SK-N-SH (cell line): ENCODE data around the gene HERC3. TPM values are rescaled to one million over a fixed set of nuclear protein-coding genes. Genes with fewer than 3 reads are reported as not detected.
A peak's percentile ranks its signal among the peaks of the same experiment; 100 is the strongest.

Experiments
- CTCF ChIA-PET: fragments of 300-600, 350-600 bp; formaldehyde crosslinking; extraction: SDS; loops from one replicate; lab custom pipeline; 2021; lab: Yijun Ruan, JAX
- POLR2A ChIA-PET: fragments of 350-600 bp; sonication (Branson Sonifier 250); formaldehyde crosslinking; extraction: SDS; loops from one replicate; lab custom pipeline; 2020; ENCODE audit warnings: antibody characterized with exemption, inconsistent platforms; lab: Yijun Ruan, JAX
- DNase-seq: peaks from one replicate; pipeline ENCODE4 v3.0.0; 2012
- H2AFZ ChIP-seq: fragments of 200-600 bp; sonication (generic); 2 replicates; pipeline ENCODE4 v1.8.1; 2016; ENCODE audit warnings: antibody characterized with exemption, mild to moderate bottlenecking, low read depth
- H3F3A ChIP-seq: fragments of 200-600 bp; sonication (generic); replicated peaks from 2 replicates; pipeline ENCODE3; 2016; ENCODE audit warnings: antibody characterized with exemption, mild to moderate bottlenecking; ENCODE audit not compliant: insufficient read depth
- H3K27ac ChIP-seq, 2 experiments: fragments of 200-500 bp in 1 of 2; fragments of 200-600 bp in 1 of 2; sonication (Bioruptor generic) in 1 of 2; sonication (generic), shearing (Covaris generic) in 1 of 2; 2 replicates each; pipeline versions ENCODE4 v1.5.1 to v1.6.1; 2014 to 2016; ENCODE audit warnings: low read depth in 2 of 2, inconsistent platforms in 1 of 2, low read length in 1 of 2, mild to moderate bottlenecking in 1 of 2, mixed read lengths in 1 of 2
- H3K27me3 ChIP-seq: fragments of 200-600 bp; sonication (generic), shearing (Covaris generic); 2 replicates; pipeline ENCODE4 v1.6.1; 2016; ENCODE audit warnings: mixed run types; ENCODE audit not compliant: insufficient read depth
- H3K36me3 ChIP-seq, 2 experiments: fragments of 200-500 bp in 1 of 2; fragments of 200-600 bp in 1 of 2; sonication (Bioruptor generic) in 1 of 2; sonication (generic) in 1 of 2; replicated peaks in 1 of 2; 2 replicates each; pipeline versions ENCODE3 to v1.5.1; 2014 to 2016; ENCODE audit warnings: low read length in 1 of 2, mild to moderate bottlenecking in 1 of 2; ENCODE audit not compliant: insufficient read depth in 2 of 2, control insufficient read depth in 1 of 2
- H3K4me1 ChIP-seq, 2 experiments: fragments of 200-500 bp in 1 of 2; fragments of 200-600 bp in 1 of 2; sonication (Bioruptor generic) in 1 of 2; sonication (generic), shearing (Covaris generic) in 1 of 2; 2 replicates each; pipeline versions ENCODE4 v1.5.1 to v1.6.1; 2014 to 2016; ENCODE audit warnings: low read depth in 1 of 2, low read length in 1 of 2, mixed run types in 1 of 2; ENCODE audit not compliant: insufficient read depth in 2 of 2, control insufficient read depth in 1 of 2
- H3K4me2 ChIP-seq: fragments of 200-600 bp; sonication (generic), shearing (Covaris generic); 2 replicates; pipeline ENCODE4 v1.6.1; 2017; ENCODE audit warnings: mixed run types
- H3K4me3 ChIP-seq, 2 experiments: fragments of 200-500 bp in 1 of 2; fragments of 200-600 bp in 1 of 2; sonication (Bioruptor generic) in 1 of 2; sonication (generic), shearing (Covaris generic) in 1 of 2; 2 replicates each; pipeline versions ENCODE4 v1.5.1 to v1.8.1; 2014 to 2016; ENCODE audit warnings: low read depth in 2 of 2, inconsistent platforms in 1 of 2, low read length in 1 of 2, mild to moderate bottlenecking in 1 of 2, mixed read lengths in 1 of 2, moderate library complexity in 1 of 2
- H3K79me2 ChIP-seq: fragments of 200-600 bp; sonication (generic); 2 replicates; pipeline ENCODE4 v1.8.1; 2017; ENCODE audit warnings: mild to moderate bottlenecking; ENCODE audit not compliant: insufficient read depth
- H3K9ac ChIP-seq: fragments of 200-600 bp; sonication (generic); 2 replicates; pipeline ENCODE4 v1.6.1; 2017; ENCODE audit warnings: mixed run types
- H3K9me2 ChIP-seq: fragments of 200-600 bp; sonication (generic); 2 replicates; pipeline ENCODE4 v1.6.1; 2017; ENCODE audit warnings: mixed run types
- H3K9me3 ChIP-seq: fragments of 200-600 bp; sonication (generic); 2 replicates; pipeline ENCODE4 v1.6.1; 2017; ENCODE audit warnings: mixed run types, mild to moderate bottlenecking, moderate library complexity
- H4K20me1 ChIP-seq: fragments of 200-600 bp; sonication (generic); 2 replicates; pipeline ENCODE4 v1.6.1; 2017; ENCODE audit warnings: mild to moderate bottlenecking, mixed run types; ENCODE audit not compliant: insufficient read depth
- NFIC ChIP-seq: IDR thresholded peaks from 2 replicates; pipeline ENCODE4 v1.4.0; 2012; ENCODE audit warnings: borderline replicate concordance
- POLR2AphosphoS5 ChIP-seq: IDR thresholded peaks from 2 replicates; pipeline ENCODE4 v1.6.1; 2012; ENCODE audit warnings: low read depth, low read length
- RFX5 ChIP-seq: IDR thresholded peaks from 2 replicates; pipeline ENCODE4 v1.6.1; 2012; ENCODE audit warnings: mild to moderate bottlenecking, improper control_type of control experiment, low read length
- TAF1 ChIP-seq: IDR thresholded peaks from 2 replicates; pipeline ENCODE4 v1.6.1; 2012; ENCODE audit warnings: low read depth, mild to moderate bottlenecking, low read length, moderate library complexity, borderline replicate concordance
- TCF12 ChIP-seq: IDR thresholded peaks from 2 replicates; pipeline ENCODE4 v1.4.0; 2012
- TEAD4 ChIP-seq: IDR thresholded peaks from 2 replicates; pipeline ENCODE4 v1.4.0; 2012; ENCODE audit warnings: mild to moderate bottlenecking, borderline replicate concordance; ENCODE audit not compliant: insufficient read depth
- YY1 ChIP-seq: IDR thresholded peaks from 2 replicates; pipeline ENCODE4 v1.4.0; 2012; ENCODE audit warnings: low read depth, mild to moderate bottlenecking
- WGBS: methylation state at CpG from one replicate; pipeline ENCODE4 v1.1.6; 2017; ENCODE audit warnings: low lambda C conversion rate; 5-methylcytosine and 5-hydroxymethylcytosine counted together
- polyA plus RNA-seq, 3 experiments: library from polyadenylated mRNA; depleted of rRNA; stranded (reverse); fragments of >200 nt; gene quantifications; 2 replicates each; pipeline ENCODE4 v1.2.3, GENCODE V29; 2012
- TF ChIP-seq, protein P1 (sequence below): IDR thresholded peaks from 2 replicates; pipeline ENCODE4 v1.4.0; 2012; ENCODE audit warnings: low read depth, borderline replicate concordance
- TF ChIP-seq, protein P2 (sequence below): IDR thresholded peaks from 2 replicates; pipeline ENCODE4 v1.6.1; 2012; ENCODE audit warnings: mild to moderate bottlenecking, low read depth, low read length, moderate library complexity
- TF ChIP-seq, protein P3 (sequence below): fragments of 150-350 bp; IDR thresholded peaks from 2 replicates; pipeline ENCODE4 v1.6.1; 2016; ENCODE audit warnings: mild to moderate bottlenecking, low read depth, low read length

Gene HERC3
- polyA plus RNA-seq, 1 of the 3 experiments (the other 2 are of a cell fraction), result 4.6 TPM

DNA sequence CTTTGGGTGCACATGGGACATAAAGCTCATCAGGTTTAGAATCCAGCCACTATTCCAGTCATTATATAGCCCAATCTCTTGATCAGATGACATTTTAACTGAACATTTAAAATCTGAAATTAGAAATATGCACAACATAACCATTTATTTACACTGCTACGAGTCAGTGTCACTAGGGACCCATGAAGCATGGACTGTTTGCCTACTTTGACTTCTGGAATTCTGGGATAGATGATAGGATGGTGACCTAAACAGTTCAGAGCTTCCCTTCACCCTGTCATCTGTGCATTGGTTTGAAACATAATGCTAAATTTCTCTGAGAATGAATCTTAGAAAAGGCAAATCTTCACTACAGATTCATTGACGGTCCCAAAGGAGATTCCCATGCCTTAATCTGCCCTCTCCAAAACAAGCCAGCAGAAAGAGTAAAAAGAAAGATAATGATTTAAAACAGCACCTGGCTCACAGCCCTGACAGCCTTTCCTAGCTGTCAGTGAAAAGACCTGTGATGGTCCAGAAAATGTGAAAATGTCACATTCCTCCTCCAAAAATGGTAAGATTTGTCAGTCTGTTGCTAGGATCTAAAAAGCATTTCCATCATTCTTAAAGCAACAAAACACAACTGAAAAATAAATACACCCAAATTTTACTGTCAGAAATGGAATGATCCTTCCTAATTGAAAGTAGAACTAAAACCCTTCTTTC lies 18.9 kb upstream of the HERC3 start:
- no peak overlapping the region for H3K9ac ChIP-seq
- CTCF ChIA-PET, result interaction anchor here (1.1 to 1.7 kb wide), 3 partner anchors 20 to 445 kb away, joined by 3 to 5 read pairs (median 4); no protein-coding TSS in a partner anchor
- no peaks in the 10 kb centered on the region for H3K36me3 ChIP-seq
- no peak overlapping the region for H3K4me2 ChIP-seq
- POLR2A ChIA-PET, result no interaction called here
- H2AFZ ChIP-seq, result peak overlapping the region; percentile 74; the same call in 1 of the 2 replicates
- no peak overlapping the region for H3K4me3 ChIP-seq
- WGBS, result 84% methylated on average over 2 of the region's 2 CpGs
- H3K9me2 ChIP-seq, result no peaks in the 10 kb centered on the region
- no peaks in the 10 kb centered on the region for H3K9me3 ChIP-seq
- no peak for DNase-seq
- no peaks in the 10 kb centered on the region; a peak in 2 of 4 replicates for H3K4me1 ChIP-seq
- TF ChIP-seq, protein P1, sequence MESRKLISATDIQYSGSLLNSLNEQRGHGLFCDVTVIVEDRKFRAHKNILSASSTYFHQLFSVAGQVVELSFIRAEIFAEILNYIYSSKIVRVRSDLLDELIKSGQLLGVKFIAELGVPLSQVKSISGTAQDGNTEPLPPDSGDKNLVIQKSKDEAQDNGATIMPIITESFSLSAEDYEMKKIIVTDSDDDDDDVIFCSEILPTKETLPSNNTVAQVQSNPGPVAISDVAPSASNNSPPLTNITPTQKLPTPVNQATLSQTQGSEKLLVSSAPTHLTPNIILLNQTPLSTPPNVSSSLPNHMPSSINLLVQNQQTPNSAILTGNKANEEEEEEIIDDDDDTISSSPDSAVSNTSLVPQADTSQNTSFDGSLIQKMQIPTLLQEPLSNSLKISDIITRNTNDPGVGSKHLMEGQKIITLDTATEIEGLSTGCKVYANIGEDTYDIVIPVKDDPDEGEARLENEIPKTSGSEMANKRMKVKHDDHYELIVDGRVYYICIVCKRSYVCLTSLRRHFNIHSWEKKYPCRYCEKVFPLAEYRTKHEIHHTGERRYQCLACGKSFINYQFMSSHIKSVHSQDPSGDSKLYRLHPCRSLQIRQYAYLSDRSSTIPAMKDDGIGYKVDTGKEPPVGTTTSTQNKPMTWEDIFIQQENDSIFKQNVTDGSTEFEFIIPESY, result no peak
- TF ChIP-seq, protein P2, sequence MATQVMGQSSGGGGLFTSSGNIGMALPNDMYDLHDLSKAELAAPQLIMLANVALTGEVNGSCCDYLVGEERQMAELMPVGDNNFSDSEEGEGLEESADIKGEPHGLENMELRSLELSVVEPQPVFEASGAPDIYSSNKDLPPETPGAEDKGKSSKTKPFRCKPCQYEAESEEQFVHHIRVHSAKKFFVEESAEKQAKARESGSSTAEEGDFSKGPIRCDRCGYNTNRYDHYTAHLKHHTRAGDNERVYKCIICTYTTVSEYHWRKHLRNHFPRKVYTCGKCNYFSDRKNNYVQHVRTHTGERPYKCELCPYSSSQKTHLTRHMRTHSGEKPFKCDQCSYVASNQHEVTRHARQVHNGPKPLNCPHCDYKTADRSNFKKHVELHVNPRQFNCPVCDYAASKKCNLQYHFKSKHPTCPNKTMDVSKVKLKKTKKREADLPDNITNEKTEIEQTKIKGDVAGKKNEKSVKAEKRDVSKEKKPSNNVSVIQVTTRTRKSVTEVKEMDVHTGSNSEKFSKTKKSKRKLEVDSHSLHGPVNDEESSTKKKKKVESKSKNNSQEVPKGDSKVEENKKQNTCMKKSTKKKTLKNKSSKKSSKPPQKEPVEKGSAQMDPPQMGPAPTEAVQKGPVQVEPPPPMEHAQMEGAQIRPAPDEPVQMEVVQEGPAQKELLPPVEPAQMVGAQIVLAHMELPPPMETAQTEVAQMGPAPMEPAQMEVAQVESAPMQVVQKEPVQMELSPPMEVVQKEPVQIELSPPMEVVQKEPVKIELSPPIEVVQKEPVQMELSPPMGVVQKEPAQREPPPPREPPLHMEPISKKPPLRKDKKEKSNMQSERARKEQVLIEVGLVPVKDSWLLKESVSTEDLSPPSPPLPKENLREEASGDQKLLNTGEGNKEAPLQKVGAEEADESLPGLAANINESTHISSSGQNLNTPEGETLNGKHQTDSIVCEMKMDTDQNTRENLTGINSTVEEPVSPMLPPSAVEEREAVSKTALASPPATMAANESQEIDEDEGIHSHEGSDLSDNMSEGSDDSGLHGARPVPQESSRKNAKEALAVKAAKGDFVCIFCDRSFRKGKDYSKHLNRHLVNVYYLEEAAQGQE, result no peak
- no peak for TF ChIP-seq TCF12
- TF ChIP-seq, protein P3, sequence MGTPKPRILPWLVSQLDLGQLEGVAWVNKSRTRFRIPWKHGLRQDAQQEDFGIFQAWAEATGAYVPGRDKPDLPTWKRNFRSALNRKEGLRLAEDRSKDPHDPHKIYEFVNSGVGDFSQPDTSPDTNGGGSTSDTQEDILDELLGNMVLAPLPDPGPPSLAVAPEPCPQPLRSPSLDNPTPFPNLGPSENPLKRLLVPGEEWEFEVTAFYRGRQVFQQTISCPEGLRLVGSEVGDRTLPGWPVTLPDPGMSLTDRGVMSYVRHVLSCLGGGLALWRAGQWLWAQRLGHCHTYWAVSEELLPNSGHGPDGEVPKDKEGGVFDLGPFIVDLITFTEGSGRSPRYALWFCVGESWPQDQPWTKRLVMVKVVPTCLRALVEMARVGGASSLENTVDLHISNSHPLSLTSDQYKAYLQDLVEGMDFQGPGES, result no peak
- TF ChIP-seq RFX5, result no peak
- TF ChIP-seq POLR2AphosphoS5, result no peak
- TF ChIP-seq TEAD4, result no peak
- no peak for TF ChIP-seq NFIC
- no peak for TF ChIP-seq TAF1
- no peak for TF ChIP-seq YY1
- peak overlapping the region in 1 of 2 experiments; percentile 25; a peak in 1 of 4 replicates for H3K27ac ChIP-seq
- H3K27me3 ChIP-seq, result no peaks in the 10 kb centered on the region
- H4K20me1 ChIP-seq, result no peaks in the 10 kb centered on the region
- no peaks in the 10 kb centered on the region for H3F3A ChIP-seq
- no peaks in the 10 kb centered on the region; the same call in 1 of the 2 replicates for H3K79me2 ChIP-seq
